Inflammatory macrophage (primary cell): Measurements from ENCODE around the gene SEMA5A.

Experiments used
- DNase-seq, 2 donors: peaks; one replicate each; pipeline ENCODE4 v3.0.0-alpha.2; 2020 to 2022

Gene SEMA5A

DNA sequence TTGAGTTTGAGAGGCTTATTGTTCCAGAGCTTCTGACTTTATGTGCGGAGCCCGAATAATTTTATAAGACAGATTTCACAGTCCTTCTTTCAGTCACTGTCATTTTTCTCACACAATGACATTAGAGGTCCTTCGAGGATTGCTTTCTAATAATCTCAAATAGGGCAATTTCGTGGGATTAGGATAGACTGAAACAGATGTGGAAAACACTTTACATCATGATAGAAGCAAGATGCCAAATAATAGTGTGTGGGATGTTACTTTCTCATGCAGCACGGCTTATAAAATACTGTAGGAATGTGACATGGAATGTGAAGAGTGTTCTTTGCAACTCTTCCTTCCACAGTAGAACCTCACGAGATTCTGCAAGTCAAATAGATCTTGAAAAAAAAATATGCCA lies 451.3 kb downstream of the SEMA5A start:
- DNase-seq, result no peak

DNA sequence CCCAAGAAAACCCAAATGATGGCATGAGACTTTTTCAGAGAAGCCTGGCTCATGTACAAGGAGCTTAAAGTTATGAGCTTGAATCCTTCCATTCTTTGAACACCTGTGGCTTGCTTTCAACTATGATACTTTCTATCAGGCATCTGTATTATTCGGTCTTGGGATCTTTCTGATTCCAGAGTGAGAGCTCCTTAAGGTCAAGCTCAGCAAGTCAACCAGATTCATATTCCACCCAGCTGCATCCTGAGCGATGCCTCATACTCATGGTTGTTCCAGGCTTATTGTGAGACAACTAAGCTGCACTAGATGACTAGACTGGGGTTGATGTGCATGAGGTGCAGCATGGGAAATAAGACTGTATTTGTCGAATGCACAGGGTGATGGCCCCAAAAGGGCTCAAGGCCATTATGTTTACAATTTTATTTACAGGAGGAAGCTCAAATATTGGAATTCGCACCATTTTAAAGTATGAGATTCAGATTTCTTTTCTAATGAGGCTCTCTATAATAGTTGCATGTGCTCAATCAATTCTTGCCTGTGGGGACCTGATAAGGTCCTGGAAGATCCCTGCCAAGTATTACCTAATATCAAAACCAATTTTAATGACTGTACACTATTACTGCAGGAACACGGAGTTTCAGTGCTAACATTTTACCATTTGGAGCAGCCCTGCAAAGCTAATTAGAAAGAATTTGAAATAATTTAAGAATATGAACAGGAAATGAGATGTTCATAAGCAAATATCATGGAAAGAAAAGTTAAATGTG lies 453.8 kb downstream of the SEMA5A start:
- DNase-seq, result no peak

- DNase-seq, result no peak
These were observed 455.4 kb downstream of the SEMA5A start for GRCh38 chr5:9090381-9091026.

GRCh38 chr5:9089893-9090292 lies 456.0 kb downstream of the SEMA5A start:
- no peak for DNase-seq

GRCh38 chr5:9082996-9083395 lies 462.9 kb downstream of the SEMA5A start:
- DNase-seq, result no peak

GRCh38 chr5:9072701-9073100 lies 473.2 kb downstream of the SEMA5A start:
- no peak for DNase-seq

DNA sequence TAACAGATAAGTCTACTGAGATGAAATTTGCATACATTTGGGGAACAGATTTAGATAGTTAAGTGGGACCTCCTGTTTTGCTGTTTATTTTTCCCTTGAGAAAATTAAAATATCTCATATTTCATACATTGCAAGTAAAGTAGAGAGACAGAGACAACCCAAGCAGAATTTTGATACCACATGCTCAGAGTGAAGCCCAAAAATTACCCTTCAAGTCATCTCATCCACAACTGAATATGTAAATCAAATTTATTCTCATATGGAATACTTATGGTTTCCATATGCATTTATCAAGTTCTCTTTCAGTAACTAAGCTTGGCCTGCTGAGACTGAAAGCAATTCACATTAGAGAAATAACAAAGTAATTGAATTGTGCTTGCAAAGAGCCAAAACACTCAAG lies 474.4 kb downstream of the SEMA5A start:
- DNase-seq, result no peak

DNA sequence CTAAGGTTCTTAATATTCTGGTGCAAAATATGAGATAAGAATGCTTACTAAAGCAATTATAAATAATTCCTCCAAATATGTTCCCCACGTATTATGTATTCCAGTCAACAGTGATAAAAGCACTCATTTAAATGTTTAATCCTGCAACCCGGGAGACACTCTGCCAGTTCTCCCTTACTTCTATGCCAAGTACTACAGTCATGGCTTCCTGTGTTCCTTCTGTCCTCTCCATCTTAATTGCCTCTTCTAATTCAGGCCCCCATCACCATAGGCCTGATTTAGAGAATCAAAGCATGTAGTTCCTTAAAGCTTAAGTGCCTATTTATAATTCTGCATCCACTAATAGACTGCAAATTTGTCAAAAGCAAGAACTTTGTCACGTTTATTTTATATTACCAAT lies 474.8 kb downstream of the SEMA5A start:
- no peak for DNase-seq

- no peak for DNase-seq
These were observed 476.2 kb downstream of the SEMA5A start for GRCh38 chr5:9069650-9070049.

- DNase-seq, result no peak
These were observed 478.7 kb downstream of the SEMA5A start for GRCh38 chr5:9067154-9067553.

DNA sequence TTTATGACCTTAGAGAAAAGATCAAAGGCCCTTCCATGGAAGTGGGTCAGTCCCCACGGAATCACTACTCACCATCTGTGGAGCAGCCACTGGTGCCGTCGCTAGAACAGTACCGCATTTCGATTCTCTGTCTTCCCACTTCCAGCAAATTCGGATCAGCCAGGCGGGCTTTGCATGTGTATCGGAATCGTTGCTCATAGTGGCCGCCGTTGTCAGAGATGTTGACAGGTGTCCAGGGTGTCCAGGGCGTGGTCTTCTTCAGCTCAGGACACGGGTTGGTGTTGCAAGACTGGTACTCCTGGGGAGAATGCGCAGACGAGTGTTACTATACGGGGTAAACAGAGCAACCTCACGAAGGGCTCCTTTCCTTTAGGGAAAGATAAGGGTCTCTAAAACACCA lies 479.5 kb downstream of the SEMA5A start:
- DNase-seq, result no peak

DNA sequence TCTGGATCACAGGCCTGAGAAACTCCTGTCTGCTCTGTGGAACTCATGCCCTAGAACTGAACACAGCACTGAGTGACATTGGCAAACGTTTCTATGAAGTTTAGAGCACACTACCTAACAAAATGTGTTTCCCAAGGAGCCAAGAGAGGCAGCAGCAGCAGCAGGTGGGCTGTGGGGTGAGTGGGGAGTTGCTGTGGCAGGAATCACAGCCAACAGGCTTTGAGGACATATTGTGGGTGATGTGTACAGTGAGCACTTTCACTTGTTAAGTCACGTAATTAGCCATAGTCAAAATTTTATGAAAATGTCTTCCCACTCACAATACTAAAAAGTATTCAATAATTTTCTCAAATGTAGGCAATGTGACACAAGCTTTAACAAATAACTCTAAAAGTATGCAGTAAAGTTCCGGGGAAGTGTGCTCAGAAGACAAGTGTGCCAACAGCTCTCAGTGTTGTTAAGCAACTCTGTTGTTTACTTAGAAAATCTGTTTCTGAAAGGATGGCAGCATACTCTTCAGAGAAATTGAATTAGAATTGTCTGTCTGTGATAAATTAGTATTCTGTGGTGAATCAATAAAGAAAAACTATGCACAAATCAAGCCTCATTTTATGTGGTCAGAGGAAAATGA lies 482.1 kb downstream of the SEMA5A start:
- DNase-seq, result no peak

GRCh38 chr5:9062873-9063272 lies 483.0 kb downstream of the SEMA5A start:
- DNase-seq, result no peak

GRCh38 chr5:9059920-9060691 lies 485.8 kb downstream of the SEMA5A start:
- no peak for DNase-seq

DNA sequence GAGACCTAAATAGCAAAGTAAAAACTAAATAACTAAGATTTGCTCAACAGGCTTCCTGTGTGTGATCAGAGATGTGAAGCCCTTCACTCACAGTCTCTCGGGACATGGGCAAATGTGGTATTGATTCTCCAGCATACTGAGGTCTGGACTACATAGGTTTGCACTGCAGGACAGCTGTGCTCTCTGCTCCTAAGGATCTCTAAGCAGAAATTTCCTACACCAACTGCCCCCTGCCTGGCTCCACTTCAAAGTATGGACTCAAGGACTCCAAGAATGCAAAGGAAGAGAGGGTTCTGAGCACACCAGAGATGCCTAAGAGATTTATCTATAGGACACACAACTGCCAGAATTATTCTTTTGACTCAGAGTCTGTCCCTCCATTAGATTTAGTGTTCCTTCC lies 487.2 kb downstream of the SEMA5A start:
- DNase-seq, result no peak

DNA sequence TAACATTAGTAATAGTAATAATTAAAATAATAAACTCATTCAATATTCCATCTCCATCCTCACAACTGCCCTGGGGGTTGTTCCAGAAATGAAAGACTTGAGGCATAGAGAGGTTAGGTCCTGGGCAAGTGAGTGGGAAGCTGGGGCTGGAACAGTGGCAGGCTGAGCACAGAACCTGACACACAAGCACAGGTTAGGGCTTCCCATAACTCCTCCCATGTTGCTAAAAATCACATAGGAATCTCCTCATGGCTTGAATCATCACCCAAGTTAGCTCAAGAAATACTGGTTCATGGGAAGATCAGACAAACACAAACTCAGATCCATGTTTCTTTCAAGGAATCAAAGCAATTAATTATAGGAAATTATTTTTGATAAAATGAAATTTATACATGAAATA lies 487.7 kb downstream of the SEMA5A start:
- no peak for DNase-seq

DNA sequence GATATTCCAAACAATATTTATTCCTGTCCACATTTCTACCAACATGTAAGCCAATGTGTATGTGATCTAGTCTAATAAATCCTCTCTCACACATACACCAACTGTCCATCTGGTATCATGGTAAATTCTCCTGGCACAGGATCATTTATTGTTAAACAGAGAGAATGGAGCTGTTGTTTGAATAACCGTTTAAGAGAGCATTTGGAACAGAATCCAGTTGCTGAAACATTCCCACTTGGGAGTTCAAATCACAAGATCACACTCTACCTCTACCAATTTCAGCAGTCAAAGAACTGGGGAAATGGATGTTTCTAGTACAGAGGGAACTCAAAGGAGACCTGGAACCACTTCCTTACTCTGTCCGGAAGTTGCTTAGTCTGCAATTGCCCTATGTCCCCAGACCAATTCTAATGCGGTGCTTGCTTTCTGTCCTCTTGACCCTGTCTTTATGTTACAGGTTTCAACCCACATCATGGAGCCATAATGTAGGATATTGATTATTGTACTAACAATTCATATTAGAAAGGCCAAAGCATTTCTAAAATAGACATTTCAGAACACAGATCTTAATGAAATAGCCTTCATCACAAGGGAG lies 488.4 kb downstream of the SEMA5A start:
- DNase-seq, result no peak

DNA sequence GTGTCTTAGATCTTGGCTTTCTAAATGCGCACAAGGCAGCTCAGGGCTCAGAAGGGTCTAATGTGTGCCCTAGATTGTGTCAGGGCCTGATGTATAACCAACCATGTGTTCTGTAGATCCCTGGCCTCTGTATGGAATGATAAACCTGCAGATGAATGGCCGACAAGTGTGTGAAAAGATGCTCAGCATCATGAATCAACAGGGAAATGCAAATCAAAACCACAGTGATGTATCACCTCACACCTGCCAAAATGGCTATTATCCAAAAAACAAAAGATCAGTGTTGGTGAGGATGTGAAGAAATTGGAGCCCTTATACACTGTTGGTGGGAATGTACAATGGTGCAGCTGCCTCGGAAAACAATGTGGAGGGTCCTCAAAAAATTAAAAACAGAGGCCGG lies 489.8 kb downstream of the SEMA5A start:
- DNase-seq, result no peak

- no peak for DNase-seq
These were observed 490.9 kb downstream of the SEMA5A start for GRCh38 chr5:9054821-9055589.

GRCh38 chr5:9054322-9054721 lies 491.6 kb downstream of the SEMA5A start:
- DNase-seq, result no peak

DNA sequence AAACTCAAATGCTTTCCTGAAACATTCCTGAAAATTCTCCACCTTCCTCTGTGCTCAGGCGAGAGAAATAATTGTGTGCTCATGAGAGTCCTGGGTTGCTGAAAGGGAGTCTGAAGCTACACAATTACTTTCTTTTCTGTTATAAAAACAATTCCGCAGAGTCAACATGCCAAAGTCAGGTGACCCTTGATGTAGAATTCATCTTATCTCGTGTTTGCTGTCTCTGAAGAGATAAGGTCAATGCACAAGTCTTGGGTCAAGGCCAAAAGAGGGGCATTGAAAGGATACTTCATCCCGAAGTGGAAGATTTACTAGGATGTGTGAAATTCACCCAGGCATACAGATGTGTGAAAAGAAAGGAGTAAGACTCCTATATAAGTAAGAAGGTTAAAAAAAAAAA lies 493.5 kb downstream of the SEMA5A start:
- no peak for DNase-seq

DNA sequence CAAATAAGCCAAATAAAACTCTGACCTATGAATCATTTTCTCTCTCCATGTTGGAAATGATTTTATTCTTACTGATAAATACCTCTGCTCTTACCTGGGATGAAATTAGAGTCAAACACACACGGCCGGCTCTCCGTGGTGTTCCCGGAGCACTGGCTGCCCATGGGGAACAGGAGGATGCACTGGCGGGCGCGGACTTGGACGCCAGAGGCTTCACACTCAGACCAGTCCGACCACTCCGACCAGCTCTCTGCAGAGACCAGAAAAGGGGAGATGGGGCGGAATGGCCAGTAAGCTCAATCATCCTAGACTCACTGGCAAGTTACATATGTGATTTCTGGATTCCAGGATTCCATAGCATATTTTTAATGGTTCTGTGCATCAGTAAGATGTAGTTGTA lies 494.1 kb downstream of the SEMA5A start:
- no peak for DNase-seq
